ENCODE data around the gene PPP1R27. TPM values are rescaled to one million over a fixed set of nuclear protein-coding genes. Genes with fewer than 3 reads are reported as not detected.

Gene PPP1R27
- total RNA-seq, 1 donor from 2014 or later = not detected

DNA sequence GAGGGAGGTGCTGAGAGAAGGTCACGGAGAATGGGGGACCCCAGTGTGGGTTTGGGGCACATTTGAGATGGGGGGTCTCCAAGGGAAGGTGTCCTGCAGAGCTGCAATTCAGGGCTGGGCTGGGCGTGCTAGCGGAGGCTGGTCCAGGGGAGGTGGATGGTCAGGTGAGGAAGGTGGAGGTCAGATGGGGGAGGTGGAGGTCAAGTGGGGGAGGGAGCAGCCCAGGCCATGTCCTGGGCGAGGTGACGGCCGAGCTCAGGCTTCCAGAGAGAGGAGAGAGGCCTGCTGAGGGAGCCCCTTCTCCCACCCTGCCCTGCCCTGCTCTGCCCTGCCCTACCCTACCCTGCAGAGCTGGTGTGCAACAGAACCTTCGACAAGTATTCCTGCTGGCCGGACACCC lies 24.4 kb downstream of the PPP1R27 start:
- intact Hi-C loops (cut with DNase I) = no loop called here
- no peak for DNase-seq (ENCODE audit: low spot score)
- no peak for ATAC-seq

DNA sequence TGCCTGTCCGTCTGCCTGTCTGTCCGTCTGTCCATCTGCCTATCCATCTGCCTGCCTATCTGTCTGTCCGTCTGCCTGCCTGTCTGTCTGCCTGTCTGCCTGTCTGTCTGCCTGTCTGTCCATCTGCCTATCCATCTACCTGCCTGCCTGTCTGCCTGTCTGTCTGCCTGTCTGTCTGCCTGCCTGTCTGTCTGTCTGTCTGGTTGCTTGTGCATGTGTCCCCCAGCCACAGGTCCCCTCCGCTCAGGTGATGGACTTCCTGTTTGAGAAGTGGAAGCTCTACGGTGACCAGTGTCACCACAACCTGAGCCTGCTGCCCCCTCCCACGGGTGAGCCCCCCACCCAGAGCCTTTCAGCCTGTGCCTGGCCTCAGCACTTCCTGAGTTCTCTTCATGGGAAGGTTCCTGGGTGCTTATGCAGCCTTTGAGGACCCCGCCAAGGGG lies 25.3 kb downstream of the PPP1R27 start:
- no peak for DNase-seq (ENCODE audit: low spot score)
- intact Hi-C loops (cut with DNase I) = no loop called here
- ATAC-seq = no peak

DNA sequence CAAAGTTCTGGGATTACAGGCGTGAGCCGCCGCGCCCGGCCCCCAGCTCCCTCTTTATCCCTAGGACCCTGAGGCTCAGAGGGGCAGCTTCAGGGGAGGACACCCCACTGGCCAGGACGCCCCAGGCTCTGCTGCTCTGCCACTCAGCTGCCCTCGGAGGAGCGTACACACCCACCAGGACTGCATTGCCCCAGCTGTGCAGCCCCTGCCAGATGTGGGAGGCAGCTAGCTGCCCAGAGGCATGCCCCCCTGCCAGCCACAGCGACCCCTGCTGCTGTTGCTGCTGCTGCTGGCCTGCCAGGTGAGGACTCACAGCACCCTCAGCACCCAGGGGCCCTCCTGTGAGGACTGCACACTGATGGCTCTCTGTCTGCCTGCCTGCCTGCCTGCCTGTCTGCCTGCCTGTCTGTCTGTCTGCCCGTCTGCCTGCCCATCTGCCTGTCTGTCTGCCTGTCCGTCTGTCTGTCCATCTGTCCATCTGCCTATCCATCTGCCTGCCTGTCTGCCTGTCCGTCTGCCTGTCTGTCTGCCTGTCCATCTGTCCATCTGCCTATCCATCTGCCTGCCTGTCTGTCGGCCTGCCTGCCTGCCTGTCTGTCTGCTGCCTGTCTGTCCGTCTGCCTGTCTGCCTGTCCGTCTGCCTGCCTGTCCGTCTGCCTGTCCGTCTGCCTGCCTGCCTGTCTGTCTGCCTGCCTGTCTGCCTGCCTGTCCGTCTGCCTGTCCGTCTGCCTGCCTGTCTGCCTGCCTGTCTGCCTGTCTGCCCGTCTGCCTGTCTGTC lies 25.9 kb downstream of the PPP1R27 start:
- ATAC-seq (no peak), DNase-seq (ENCODE audit: low spot score) (no peak)
- intact Hi-C loops (cut with DNase I) = no loop called here

DNA sequence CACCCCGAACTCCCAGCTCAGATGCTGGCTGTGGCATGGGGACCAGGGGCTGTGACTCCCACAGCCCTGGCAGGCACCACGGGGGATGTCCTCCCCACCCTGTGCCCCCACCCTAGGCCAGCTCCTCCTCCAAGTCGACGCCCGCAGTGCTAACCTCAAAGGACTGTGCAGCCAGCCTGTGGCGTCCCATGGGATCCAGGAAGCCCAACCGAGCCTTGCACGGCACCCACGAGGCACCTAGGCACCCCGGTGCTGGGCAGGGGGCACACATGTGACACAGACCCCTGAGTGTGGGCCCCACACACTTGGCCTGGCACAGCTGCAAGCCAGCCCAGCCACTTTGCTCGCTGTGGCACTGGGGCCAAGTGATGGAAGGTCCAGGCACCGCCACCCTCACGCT lies 27.0 kb downstream of the PPP1R27 start:
- DNase-seq (ENCODE audit: low spot score) = no peak
- intact Hi-C loops (cut with DNase I) = no loop called here
- no peak for ATAC-seq

DNA sequence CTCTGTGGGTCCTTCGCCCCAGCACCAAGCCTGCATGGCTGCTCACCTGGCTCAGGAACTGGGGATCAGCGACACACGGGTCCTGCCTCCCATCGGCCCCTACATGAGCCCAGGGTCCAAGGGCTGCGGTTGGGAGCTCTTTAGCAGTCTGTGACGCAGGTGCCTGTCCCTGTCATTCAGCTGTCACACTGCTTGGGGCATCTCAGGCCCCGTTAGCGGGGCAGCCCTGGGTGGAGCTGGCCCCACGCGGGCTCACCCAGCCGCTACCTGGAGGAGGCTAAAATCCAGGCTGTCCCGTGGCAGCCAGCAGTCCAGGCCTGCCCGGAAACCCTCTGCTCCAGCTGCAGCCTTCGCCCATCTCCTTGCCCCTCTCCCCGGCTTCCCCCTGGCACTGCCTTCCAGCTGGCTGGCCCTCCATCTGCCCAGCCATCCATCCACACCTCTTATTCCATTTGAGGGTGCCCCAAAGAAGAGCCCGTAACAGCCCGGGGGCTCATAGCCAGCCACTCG lies 27.6 kb downstream of the PPP1R27 start:
- ATAC-seq (no peak), DNase-seq (ENCODE audit: low spot score) (no peak)
- intact Hi-C loops (cut with DNase I) = no loop called here

DNA sequence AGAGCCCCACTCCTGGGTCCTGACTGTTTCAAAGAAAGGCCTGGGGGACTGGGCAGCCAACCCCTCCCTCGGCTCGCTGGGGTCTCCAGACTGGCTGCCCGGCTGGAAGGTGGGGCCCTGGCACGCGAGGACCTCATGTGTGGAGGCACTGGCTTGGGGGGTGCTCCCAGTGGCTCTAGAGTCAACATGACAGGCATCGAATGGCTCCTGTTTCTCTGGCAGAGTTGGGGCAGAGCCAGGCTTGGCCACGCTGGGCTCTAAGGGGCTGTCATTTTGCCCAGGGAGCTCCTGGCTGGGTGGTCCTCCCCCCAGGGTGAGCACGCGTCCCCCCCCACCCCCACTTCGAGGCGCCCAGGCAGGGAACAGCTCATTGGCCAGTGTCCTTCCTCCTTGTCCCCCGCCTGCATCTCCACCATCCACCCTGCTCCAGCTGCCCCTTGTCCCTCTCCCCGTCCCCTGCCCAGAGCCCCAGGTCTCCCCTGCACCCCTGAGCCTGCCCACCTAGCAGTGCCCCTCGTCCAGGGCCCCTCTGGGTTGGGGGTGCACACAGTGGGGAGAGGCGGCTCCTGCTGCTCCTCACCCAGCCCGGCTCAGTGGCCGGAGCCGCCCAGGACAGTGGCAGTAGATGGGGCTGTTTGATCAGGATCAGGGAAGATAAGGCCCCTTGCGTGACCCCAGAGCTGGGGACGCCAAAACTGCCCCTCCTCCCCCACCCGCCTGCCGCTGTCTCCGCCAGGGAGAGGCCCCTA lies 28.2 kb downstream of the PPP1R27 start:
- intact Hi-C loops (cut with DNase I) = no loop called here
- no peak for DNase-seq (ENCODE audit: low spot score)
- ATAC-seq = no peak

DNA sequence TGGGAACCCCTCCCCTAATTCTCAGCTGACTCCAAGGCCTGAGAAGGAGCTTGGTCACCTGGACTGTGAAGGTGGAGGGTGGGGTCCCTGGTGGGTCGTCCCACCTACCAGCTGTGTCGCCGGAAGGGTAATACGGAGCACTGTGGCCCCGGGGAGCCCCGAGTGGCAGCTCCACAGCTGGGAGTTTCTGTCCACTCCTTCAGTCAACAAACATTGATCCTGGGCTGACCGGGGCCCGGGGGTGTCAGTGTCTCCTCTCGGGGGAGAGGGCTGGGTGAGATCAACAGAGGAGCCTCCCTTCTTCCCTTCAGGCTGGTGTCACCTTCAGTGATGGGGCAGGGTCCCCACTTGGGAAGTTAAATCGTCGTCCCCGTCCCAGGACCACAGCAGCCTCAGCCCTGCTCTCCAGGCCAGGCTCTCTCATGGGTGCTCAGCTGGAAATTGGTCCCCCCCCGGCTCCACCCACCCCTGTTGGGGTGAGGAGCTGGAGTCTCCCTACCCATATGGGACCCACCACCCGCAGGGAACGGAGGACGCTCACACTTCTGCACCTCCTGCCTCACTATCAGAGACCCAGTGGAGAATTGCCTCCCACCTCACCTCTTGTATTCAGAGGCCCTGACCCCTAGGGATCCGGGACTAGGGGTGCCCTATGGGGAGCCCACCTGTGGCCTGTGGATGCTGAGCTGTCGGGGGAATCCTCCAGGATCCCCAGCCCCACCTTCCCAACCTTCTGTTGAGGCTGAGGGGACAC lies 29.0 kb downstream of the PPP1R27 start:
- ATAC-seq (no peak), DNase-seq (ENCODE audit: low spot score) (no peak)
- intact Hi-C loops (cut with DNase I) = no loop called here

DNA sequence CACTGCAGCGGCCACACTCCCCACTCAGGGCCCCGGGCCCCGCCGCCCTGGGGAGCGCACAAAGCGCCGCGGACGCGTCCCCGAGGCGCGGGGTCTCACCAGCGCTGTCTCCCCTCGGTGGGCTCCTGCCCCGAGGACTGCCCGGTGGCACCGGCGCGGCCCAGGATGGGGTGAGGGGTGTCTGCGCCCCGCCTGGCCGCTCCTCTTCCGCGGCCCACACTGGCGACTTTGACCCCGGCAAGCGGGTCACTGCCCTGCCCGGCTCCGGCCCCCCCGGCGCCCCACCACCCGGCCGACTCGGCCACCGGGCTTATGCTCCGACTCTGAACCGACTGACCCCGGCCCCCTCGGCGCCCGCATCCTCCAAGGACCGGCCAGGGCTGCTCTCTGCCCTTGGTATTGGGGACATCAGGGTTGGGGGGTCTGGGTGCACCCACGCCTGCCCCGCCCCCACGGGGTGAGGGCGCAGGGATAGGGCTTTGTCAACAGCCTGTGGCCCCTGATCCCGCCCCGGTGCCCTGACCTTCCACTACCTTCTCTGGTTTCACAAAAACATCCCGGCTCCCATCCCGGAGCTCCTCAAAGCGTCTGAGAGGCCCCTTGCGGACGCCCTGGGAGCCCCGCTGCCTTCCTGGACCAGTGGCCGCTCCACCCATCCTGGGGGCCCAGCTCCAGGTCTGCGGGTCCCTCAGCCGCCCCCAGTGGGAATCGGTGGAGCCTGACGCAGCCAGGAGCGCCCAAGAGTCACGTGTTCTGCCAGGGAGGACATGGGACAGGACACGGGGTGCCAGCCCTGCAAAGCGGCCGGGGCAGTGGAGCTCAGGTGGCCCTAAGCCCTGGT lies 30.1 kb downstream of the PPP1R27 start:
- ATAC-seq (no peak), DNase-seq (ENCODE audit: low spot score) (no peak)
- intact Hi-C loops (cut with DNase I) = no loop called here

DNA sequence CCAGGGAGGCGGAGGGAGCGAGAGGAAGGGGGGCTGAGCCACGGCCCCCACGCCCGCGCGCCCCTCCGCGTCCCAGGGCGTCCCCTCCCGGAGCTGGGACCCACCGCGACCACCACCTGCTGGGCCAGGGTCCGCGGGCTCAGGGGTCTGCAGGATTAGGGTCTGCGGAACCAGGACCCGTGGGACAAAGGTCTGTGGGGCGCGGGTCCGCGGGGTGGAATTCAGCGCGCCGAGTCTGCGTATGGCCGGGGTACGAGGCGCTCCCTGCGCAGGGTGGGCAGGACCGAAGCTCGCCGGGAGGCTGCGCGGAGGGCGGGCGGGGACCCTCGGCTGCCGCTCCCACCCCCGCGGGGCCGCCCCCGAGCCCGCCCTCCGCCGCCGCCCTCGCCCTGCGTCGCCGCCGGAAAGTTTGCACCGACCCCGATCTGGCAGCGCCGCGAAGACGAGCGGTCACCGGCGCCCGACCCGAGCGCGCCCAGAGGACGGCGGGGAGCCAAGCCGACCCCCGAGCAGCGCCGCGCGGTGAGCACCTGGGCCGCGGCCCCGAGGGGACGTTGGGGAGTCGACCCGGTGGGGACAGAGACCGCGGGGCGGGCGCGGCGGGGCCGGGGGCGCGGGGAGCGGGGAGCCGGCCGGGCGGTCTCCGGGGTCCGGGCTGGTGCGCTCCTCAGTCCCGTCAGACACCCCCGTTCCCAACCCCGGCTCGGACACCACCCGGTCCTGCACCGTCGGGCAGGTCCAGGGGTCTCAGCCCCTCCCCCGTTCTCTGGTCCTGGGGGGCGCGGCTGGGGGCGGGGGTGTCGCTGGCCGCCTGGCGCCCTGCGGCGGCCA lies 30.9 kb downstream of the PPP1R27 start, which contains the start of gene GCGR:
TSS of gene GCGR (plus strand) at position 423 of the 831 bp plus-strand sequence. CDS start 4,869 bp downstream, outside the sequence.
- intact Hi-C loops (cut with DNase I) = no loop called here
- ATAC-seq = no peak
- no peak for DNase-seq (ENCODE audit: low spot score)

DNA sequence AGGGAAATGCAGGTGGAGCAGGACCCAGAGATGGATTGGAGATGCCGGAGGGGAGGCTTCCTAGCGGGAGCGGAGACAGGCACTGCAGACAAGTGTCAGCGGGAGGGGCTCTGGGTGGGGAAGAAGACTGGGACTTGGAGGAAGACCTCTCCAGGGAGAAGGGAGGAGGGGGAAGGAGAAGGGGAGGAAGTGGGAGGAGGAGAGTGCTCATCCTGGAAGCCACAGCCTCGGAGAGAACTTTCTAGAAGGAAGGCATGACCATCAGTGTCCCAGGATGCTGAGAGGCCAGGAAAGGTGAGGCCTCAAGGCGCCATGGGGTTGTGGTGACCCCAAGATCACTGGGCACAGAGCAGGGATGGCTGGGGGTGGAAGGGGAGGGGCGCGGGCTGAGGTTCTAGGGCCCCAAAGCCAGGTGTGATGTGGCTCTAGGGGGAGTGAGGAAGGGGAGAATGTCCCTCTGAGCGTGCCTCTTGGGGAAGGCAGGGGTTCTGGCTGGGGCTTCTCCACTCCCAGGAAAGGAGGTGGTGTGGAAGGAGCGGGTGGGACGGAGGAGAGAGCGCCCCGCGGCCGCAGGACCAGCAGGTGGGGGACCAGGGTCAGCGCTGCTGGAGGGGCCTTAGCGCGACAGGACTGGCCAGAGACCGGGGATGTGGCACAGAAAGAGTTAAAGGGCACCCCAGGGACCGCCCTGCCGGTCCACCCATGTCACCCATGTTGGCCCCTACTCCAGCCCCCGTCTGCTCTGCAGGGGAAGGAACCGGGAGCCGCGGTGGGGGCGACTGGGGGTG lies 31.8 kb downstream of the PPP1R27 start:
- DNase-seq (ENCODE audit: low spot score) (no peak), ATAC-seq (no peak)
- intact Hi-C loops (cut with DNase I) = no loop called here

DNA sequence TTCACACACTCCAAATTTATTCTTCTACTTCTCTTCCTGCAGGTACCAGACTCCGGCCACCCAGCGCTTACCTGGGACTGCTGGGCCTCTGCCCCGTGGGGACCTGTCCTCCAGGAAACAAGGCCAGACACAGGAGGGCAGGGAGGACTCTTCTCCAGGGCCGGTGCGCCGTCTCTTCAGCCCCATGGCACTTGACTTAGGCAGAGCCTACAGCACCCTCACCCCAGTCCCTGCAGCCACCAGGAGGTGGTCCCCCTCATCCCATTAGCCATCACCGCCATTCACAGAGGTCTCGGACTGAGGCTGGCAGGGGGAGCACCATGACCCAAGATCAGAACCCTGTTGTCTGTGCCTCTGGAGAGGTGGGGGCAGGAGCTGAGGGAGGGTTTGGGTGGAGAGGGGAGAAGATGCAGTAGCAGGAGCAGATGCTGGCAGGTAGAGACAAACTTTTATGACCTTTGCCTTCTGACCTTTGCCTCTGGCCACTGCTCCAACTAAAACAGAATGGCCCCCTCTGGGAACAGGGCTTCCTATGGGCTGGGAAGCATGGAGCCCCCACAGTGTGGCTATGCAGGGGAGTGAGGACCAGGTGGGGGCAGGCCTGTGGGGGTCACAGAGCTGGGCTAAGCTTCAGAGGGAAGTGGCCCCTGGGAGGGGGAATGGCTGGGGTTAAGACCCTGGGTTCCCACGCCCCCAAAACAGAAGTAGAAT lies 32.6 kb downstream of the PPP1R27 start:
- ATAC-seq = no peak
- intact Hi-C loops (cut with DNase I) = no loop called here
- no peak for DNase-seq (ENCODE audit: low spot score)

DNA sequence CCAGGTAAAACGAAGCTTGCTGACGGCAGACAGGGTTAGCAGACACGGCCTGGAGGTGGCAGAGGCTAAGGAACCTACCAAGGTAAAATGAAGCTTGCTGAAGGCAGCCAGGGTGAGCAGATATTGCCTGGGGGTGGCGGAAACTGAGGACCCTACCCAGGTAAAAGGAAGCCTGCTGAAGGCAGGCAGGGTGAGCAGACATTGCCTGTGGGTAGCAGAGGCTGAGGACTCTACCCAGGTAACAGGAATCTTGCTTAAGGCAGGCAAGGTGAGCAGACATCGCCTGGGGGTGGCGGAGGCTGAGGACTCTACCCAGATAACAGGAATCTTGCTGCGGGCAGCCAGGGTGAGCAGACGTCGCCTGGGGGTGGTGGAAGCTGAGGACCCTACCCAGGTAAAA lies 33.5 kb downstream of the PPP1R27 start:
- intact Hi-C loops (cut with DNase I) = no loop called here
- DNase-seq (ENCODE audit: low spot score) (no peak), ATAC-seq (no peak)

DNA sequence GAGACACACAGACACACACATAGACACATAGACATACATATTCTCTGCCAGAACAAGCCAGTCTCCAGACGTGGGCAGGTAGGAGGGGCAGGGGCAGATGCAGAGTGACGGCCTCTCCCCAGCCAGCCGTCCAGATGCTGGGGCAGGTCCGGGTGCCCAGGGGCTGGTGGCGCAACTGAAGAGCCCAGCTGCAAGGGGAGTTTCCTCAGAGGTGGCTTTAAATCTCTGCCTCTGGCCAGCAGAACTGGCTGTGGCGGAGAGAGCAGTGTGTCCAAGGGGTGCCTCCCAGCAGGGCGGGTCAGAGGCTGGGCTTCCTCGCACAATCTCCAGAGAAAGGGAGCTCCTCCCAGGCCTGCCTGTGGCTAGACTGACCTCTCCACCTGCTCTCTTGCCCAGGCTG lies 40.3 kb downstream of the PPP1R27 start:
- ATAC-seq (peak; percentile 79), DNase-seq (ENCODE audit: low spot score) (no peak)
- intact Hi-C loops (cut with DNase I) = no loop called here

DNA sequence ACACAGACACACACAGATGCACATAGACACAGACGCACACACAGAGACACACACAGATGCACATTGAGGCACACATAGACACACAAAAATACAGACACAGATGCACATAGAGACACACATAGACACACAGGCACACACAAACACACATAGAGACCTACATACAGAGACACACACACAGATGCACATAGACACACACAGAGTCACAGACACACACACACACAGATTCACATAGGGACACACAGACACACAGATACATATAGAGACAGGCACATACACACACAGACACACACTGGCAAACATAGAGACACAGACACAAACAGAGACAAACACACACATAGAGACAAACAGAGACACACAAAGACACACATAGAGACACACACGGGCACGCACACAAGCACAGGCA lies 40.8 kb downstream of the PPP1R27 start:
- DNase-seq (ENCODE audit: low spot score) (no peak), ATAC-seq (no peak)
- intact Hi-C loops (cut with DNase I) = no loop called here

DNA sequence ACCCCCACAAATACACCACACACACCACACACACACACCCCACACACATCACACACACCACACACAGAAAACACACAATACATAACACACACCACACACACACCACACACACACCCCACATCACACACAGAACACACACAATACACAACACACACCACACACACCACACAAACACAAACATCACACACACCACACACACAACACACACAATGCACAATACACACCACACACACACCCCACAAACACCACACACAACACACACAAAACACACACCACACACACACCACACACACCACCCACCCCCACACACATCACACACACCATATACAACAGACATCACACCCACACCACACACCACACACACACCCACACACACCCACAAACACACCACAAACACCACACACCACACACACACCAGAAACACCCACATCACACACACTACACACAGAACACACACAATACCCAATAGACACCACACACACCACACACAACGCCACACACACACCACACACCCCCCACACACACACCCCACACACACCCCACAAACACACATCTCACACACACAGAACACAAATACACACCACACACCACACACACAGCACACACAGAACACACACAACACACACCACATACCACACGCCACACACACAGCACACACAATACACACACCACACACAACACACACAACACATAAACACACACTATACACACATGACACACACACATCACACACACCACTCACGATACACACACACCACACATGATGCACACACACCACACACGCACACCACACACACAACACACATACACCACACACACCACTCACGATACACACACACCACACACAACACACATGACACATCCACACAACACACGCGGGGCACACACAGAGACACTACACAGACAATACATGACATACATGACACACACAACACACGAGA lies 41.9 kb downstream of the PPP1R27 start:
- intact Hi-C loops (cut with DNase I) = no loop called here
- DNase-seq (ENCODE audit: low spot score) (no peak), ATAC-seq (no peak)

Data from sciatic nerve (tissue), 2 donors.